Thymus (tissue), 11 donors: ENCODE results near the gene LRRC37A. TPM values are rescaled to one million over a fixed set of nuclear protein-coding genes. Genes with fewer than 3 reads are reported as not detected.
"Not testable (repeated sequence)": the region's sequence is repeated elsewhere in the genome, so short reads cannot be mapped to it uniquely, and the experiment has no call there.

Source experiments
- DNase-seq, 9 donors: peaks; one replicate each; pipeline ENCODE4 v3.0.0-alpha.2; 2013; ENCODE audit warnings: low spot score in 9 of 9, low read depth in 6 of 9, missing footprints in 1 of 9
- H3K27ac ChIP-seq, 2 donors: one replicate each; pipeline ENCODE4 v1.5.1; 2013; ENCODE audit warnings: control low read depth in 1 of 2, low read depth in 1 of 2, low read length in 1 of 2, mild to moderate bottlenecking in 1 of 2, moderate library complexity in 1 of 2
- H3K27me3 ChIP-seq, 2 donors: one replicate each; pipeline ENCODE4 v1.5.1; 2013; ENCODE audit warnings: low read length in 1 of 2; ENCODE audit not compliant: control insufficient read depth in 2 of 2, insufficient read depth in 1 of 2
- H3K36me3 ChIP-seq, 2 donors: one replicate each; pipeline ENCODE4 v1.5.1; 2013; ENCODE audit warnings: low read length in 1 of 2, mild to moderate bottlenecking in 1 of 2, moderate library complexity in 1 of 2; ENCODE audit not compliant: control insufficient read depth in 2 of 2, insufficient read depth in 2 of 2
- H3K4me1 ChIP-seq, 2 donors: one replicate each; pipeline ENCODE4 v1.5.1; 2013; ENCODE audit warnings: low read length in 2 of 2; ENCODE audit not compliant: control insufficient read depth in 2 of 2, insufficient read depth in 2 of 2
- H3K4me3 ChIP-seq, 2 donors: one replicate each; pipeline ENCODE4 v1.5.1; 2013; ENCODE audit warnings: low read length in 2 of 2, control low read depth in 1 of 2, mild to moderate bottlenecking in 1 of 2
- H3K9me3 ChIP-seq, 2 donors: one replicate each; pipeline ENCODE4 v1.5.1; 2013; ENCODE audit warnings: low read length in 1 of 2, mild to moderate bottlenecking in 1 of 2; ENCODE audit not compliant: control insufficient read depth in 2 of 2, insufficient read depth in 1 of 2
- WGBS: extraction: QIAGEN DNeasy Blood & Tissue Kit; methylation state at CpG from one replicate; pipeline ENCODE4 v1.1.7; 2013; 5-methylcytosine and 5-hydroxymethylcytosine counted together
- polyA plus RNA-seq: library from polyadenylated mRNA; stranded (reverse); fragments of 200-250 nt; gene quantifications from one replicate; pipeline ENCODE4 v1.2.3, GENCODE V29; 2013
- total RNA-seq: library from RNA; stranded (reverse); fragments of 120-200 nt; gene quantifications from one replicate; pipeline ENCODE4 v1.2.4, GENCODE V29; 2013
- donor health status: healthy.

Gene LRRC37A
- total and polyA plus RNA-seq, 2 donors: 2.0 to 3.3 TPM

DNA sequence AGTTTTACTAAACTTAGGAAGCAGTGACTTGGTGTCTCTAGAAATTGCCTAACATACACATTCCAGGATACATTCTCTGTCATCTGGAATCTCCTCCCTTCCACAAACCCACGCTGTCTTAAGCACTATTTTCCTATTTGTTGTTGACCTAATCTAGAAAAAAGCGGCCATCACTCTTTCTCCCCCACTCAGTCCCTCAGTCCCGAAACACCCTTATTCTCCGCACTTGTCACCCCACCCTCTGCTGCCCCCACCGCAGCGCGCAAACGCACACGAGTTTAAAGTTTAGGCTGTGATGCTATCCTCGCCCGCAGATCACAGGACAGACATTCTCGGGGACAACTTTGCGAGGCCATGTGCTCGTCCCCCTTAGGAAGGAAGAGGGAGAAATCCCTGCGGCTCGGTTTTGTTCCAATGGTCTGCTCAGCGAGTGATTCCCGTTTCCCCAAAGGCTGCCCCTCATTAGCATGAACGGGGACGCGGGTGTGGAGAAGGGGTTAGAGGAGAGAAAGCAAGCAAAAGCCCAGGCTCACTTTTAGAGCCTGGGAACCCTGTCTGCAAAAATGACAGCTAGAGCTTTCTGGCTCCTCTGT is 28.8 kb upstream of the LRRC37A start:
- 17% methylated on average over 21 of the region's 21 CpGs for WGBS
- not testable (repeated sequence) for H3K9me3 ChIP-seq
- DNase-seq: peak in 1 of 9 donors; percentile 54

DNA sequence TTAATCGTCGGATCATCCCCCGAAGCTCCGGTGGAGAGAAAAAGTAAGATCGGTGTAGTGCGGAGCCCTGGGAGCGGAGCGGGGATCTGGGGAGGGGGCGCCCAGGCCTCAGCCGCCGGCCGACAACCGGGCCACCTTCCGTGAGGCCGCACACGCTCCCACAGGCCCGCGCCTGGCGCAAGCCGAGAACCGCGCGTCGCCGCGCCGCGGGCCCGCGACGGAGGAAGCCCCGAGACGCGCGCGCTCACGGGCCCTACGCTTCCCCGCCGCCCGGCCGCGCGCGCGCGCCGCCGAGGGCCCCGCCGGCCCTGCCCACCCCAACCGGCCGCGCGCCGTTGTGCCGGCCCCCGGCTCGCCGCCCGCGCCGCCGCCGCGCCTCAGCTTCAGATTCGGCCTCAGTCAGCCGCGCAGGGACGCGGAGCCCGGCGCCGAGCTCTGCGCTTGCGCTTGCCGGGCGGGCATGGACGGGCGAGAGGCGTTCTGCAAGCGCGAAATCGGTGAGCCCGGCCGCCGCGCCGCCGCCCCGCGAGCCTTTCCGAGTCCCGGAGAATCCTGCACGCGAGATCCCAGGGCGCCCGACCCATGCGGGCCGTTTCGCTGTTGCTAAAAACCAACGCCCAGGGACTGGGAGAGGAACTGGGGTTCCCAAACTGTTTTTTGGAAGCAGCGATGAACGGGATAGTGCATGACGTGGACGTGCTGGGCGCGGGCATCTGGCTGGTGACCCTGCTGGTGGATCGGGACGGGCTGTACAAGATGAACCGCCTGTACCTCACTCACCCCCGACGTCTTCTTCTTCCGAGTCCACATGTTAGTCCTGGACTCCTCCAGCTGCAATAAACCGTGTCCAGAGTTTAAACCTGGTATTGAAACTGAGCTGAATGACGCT is 28.0 kb upstream of the LRRC37A start:
- Histone ChIP-seq H3K9me3 (no peaks in the 10 kb centered on the region), H3K36me3 (no peaks in the 10 kb centered on the region), H3K4me3 (peak overlapping the region; percentile 60 to 73), H3K27ac (peak overlapping the region; percentile 17 to 80), H3K4me1 (peaks cover 2 to 13% of the 10 kb centered on the region in 2 donors), H3K27me3 (peaks cover 3 to 44% of the 10 kb centered on the region in 2 donors)
- peak in 7 of 9 donors; percentile 60 to 93 (median 79) for DNase-seq
- WGBS: under 1% methylated on average over 116 of the region's 116 CpGs

More for the DNA sequence above, 28.8 kb upstream of the LRRC37A start:
- H3K36me3 ChIP-seq: not testable (repeated sequence)
- peak overlapping the region; percentile 45 to 73 for H3K4me3 ChIP-seq
- H3K27ac ChIP-seq: peak overlapping the region in 1 of 2 donors; percentile 80
- peaks cover 2 to 13% of the 10 kb centered on the region in 2 donors for H3K4me1 ChIP-seq
- peaks cover 3 to 50% of the 10 kb centered on the region in 2 donors for H3K27me3 ChIP-seq

- peaks cover 2 to 13% of the 10 kb centered on the region in 2 donors for H3K4me1 ChIP-seq
- peaks cover 3 to 36% of the 10 kb centered on the region in 2 donors for H3K27me3 ChIP-seq
- H3K36me3 ChIP-seq: no peaks in the 10 kb centered on the region
- H3K4me3 ChIP-seq: no peak overlapping the region
- no peak for DNase-seq
- H3K27ac ChIP-seq: no peak overlapping the region
- 95% methylated on average over 5 of the region's 5 CpGs for WGBS
- H3K9me3 ChIP-seq: no peaks in the 10 kb centered on the region
Observed at GRCh38 chr17:46270032-46270431, 24.9 kb upstream of the LRRC37A start.

- H3K27me3 ChIP-seq: peaks cover 0 to 6% of the 10 kb centered on the region in 2 donors
- H3K9me3 ChIP-seq: no peaks in the 10 kb centered on the region
- H3K27ac ChIP-seq: no peak overlapping the region
- WGBS: 93% methylated on average over 6 of the region's 6 CpGs
- no peak for DNase-seq
- H3K4me3 ChIP-seq: no peak overlapping the region
- H3K36me3 ChIP-seq: no peaks in the 10 kb centered on the region
- no peaks in the 10 kb centered on the region for H3K4me1 ChIP-seq
Observed at GRCh38 chr17:46273541-46274236, 21.2 kb upstream of the LRRC37A start.

GRCh38 chr17:46274238-46274637 is 20.7 kb upstream of the LRRC37A start:
- WGBS: 97% methylated on average over 3 of the region's 3 CpGs
- H3K27me3 ChIP-seq: peaks cover 0 to 3% of the 10 kb centered on the region in 2 donors
- no peak for DNase-seq
- no peak overlapping the region for H3K4me3 ChIP-seq
- H3K27ac ChIP-seq: no peak overlapping the region
- H3K36me3 ChIP-seq: no peaks in the 10 kb centered on the region
- H3K9me3 ChIP-seq: no peaks in the 10 kb centered on the region
- H3K4me1 ChIP-seq: no peaks in the 10 kb centered on the region

DNA sequence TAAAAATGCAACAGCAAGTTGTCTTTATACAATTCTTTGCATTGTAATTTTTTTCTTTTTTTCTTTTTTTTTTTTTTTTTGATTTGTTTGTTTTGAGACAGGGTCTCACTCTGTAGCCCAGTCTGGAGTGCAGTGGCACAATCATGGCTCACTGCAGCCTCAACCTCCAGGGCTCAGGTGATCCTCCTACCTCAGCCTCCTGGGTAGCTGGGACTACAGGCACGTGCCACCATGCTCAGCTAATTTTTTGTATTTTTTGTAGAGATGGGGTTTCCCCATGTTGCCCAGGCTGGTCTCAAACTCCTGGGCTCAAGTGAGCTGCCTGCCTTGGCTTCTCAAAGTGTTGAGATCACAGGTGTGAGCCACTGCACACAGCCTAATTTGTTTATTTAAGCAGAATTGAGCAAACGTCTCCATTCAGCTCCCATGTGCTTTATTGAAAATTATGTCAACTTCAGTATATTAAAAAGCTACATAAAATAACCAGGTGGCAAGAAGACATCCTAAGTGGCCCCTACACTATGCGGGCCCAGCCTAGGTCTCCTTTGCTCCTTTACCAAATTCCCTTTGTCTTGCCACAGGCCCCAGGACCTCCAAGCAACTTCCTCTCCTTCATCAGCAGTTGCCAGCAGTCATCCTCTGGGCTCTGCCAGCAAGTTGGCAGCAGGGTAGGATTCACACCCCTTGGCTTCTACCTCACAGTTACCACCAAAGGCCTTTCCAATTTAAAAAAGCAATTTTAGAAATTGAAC is 18.0 kb upstream of the LRRC37A start:
- not testable (repeated sequence) for H3K9me3 ChIP-seq, H3K27me3 ChIP-seq, DNase-seq, H3K4me3 ChIP-seq, H3K27ac ChIP-seq, H3K4me1 ChIP-seq, H3K36me3 ChIP-seq
- 93% methylated on average over 3 of the region's 3 CpGs for WGBS

DNA sequence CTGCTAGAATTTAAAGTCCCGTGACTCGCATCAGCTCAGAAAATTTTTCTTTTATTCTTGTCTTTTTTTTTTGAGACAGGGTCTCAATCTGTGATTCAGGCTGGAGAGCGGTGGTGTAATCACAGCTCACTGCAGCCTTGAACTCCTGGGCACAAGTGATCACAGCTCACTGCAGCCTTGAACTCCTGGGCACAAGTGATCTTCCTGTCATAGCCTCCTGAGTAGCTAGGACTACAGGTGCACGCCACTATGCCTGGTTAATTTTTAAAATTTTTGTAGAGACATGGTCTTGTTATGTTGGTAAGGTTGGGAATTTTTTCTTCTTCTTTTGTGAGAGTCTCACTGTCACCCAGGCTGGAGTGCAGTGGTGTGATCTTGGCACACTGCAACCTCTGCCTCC is 13.6 kb upstream of the LRRC37A start:
- not testable (repeated sequence) for H3K27ac ChIP-seq, DNase-seq, H3K4me3 ChIP-seq, H3K36me3 ChIP-seq, H3K27me3 ChIP-seq, H3K9me3 ChIP-seq, H3K4me1 ChIP-seq
- 98% methylated on average over 4 of the region's 4 CpGs for WGBS

- not testable (repeated sequence) for H3K27me3 ChIP-seq, H3K9me3 ChIP-seq, DNase-seq, H3K4me1 ChIP-seq, H3K4me3 ChIP-seq, H3K36me3 ChIP-seq, H3K27ac ChIP-seq
- 97% methylated on average over 12 of the region's 12 CpGs for WGBS
Observed at GRCh38 chr17:46282635-46283034, 12.3 kb upstream of the LRRC37A start.
